ENCODE data around the gene PRSS53. TPM values are rescaled to one million over a fixed set of nuclear protein-coding genes. Genes with fewer than 3 reads are reported as not detected.

The PRSS53 gene
- total and polyA plus RNA-seq, 4 donors, result 2.0 to 9.8 (median 4.8) TPM

- DNase-seq (ENCODE audit: low read depth in 4 of 6, low spot score in 6 of 6), result no peak
- Histone ChIP-seq H3K4me3 (ENCODE audit: low read depth, low read length) (no peak overlapping the region), H3K27ac (ENCODE audit: low read depth, low read length) (no peak overlapping the region), H3K4me1 (ENCODE audit: control insufficient read depth, insufficient read depth, low read length) (peaks cover 27% of the 10 kb centered on the region), H3K27me3 (ENCODE audit: control insufficient read depth, insufficient read depth, low read length) (no peaks in the 10 kb centered on the region), H3K36me3 (ENCODE audit: control insufficient read depth, insufficient read depth, low read length) (peaks cover 100% of the 10 kb centered on the region), H3K9me3 (ENCODE audit: control insufficient read depth, insufficient read depth, low read length) (no peaks in the 10 kb centered on the region)
- 89% methylated on average over 14 of the region's 16 CpGs for WGBS (ENCODE audit: insufficient coverage)
Observed at GRCh38 chr16:31084584-31085302, 4.0 kb downstream of the PRSS53 start.

DNA sequence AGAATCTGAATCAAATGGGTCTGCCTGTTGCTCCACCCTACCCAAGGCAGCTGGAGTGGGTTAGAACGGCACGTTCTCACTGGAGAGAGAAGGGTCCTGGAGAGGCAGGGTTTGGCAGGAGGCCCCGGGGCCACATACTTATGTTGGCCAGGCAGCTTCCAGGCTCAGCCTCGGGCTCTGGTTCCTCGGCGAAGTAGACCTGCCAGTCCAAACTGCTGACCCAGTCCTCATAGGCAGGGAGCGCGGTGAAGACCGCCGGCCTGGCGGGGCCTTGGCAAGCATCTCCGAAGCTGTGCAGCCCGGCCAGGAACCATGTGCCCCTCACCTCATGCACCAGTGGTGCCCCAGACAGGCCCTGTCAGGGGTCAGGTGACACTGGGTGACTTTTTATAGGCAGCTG is 4.8 kb downstream of the PRSS53 start:
- H3K4me3 ChIP-seq (ENCODE audit: low read depth, low read length), result no peak overlapping the region
- DNase-seq (ENCODE audit: low read depth in 4 of 6, low spot score in 6 of 6), result no peak
- peaks cover 100% of the 10 kb centered on the region for H3K36me3 ChIP-seq (ENCODE audit: control insufficient read depth, insufficient read depth, low read length)
- peaks cover 27% of the 10 kb centered on the region for H3K4me1 ChIP-seq (ENCODE audit: control insufficient read depth, insufficient read depth, low read length)
- H3K27ac ChIP-seq (ENCODE audit: low read depth, low read length), result no peak overlapping the region
- 92% methylated on average over 11 of the region's 13 CpGs for WGBS (ENCODE audit: insufficient coverage)
- H3K9me3 ChIP-seq (ENCODE audit: control insufficient read depth, insufficient read depth, low read length), result no peaks in the 10 kb centered on the region
- H3K27me3 ChIP-seq (ENCODE audit: control insufficient read depth, insufficient read depth, low read length), result no peaks in the 10 kb centered on the region

DNA sequence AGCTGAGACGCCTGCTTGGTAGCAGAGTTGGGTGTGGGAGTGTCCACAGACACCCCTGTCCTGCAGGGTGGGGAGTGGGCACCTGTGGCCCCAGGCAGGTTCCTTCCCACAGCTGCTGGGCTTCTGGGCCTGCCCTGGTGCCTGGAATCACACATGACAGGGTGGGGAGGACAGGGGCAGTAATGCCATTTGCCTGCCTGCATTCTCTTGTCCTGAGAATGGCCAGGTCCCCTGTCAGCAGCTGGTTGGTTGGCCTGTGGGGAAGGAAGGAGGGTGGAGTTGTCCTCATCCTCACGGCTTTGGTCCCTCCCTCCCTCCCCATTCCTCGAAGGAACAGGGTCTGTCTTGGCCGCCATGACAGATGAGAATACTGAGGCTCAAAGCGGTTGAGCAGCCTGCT is 5.2 kb downstream of the PRSS53 start:
- no peak overlapping the region for H3K4me3 ChIP-seq (ENCODE audit: low read depth, low read length)
- 86% methylated on average over 4 of the region's 5 CpGs for WGBS (ENCODE audit: insufficient coverage)
- H3K27ac ChIP-seq (ENCODE audit: low read depth, low read length), result no peak overlapping the region
- no peaks in the 10 kb centered on the region for H3K27me3 ChIP-seq (ENCODE audit: control insufficient read depth, insufficient read depth, low read length)
- peaks cover 24% of the 10 kb centered on the region for H3K4me1 ChIP-seq (ENCODE audit: control insufficient read depth, insufficient read depth, low read length)
- no peaks in the 10 kb centered on the region for H3K9me3 ChIP-seq (ENCODE audit: control insufficient read depth, insufficient read depth, low read length)
- no peak for DNase-seq (ENCODE audit: low read depth in 4 of 6, low spot score in 6 of 6)
- H3K36me3 ChIP-seq (ENCODE audit: control insufficient read depth, insufficient read depth, low read length), result peaks cover 100% of the 10 kb centered on the region

- no CpG with 5 or more reads among the region's 9 CpGs for WGBS (ENCODE audit: insufficient coverage)
- Histone ChIP-seq H3K36me3 (ENCODE audit: control insufficient read depth, insufficient read depth, low read length) (peaks cover 100% of the 10 kb centered on the region), H3K4me1 (ENCODE audit: control insufficient read depth, insufficient read depth, low read length) (peaks cover 22% of the 10 kb centered on the region)
Observed at GRCh38 chr16:31083081-31083480, 5.7 kb downstream of the PRSS53 start.

GRCh38 chr16:31082368-31083045 is 6.2 kb downstream of the PRSS53 start:
- Histone ChIP-seq H3K27ac (ENCODE audit: low read depth, low read length) (no peak overlapping the region), H3K9me3 (ENCODE audit: control insufficient read depth, insufficient read depth, low read length) (no peaks in the 10 kb centered on the region), H3K27me3 (ENCODE audit: control insufficient read depth, insufficient read depth, low read length) (no peaks in the 10 kb centered on the region), H3K4me3 (ENCODE audit: low read depth, low read length) (no peak overlapping the region), H3K4me1 (ENCODE audit: control insufficient read depth, insufficient read depth, low read length) (peaks cover 22% of the 10 kb centered on the region), H3K36me3 (ENCODE audit: control insufficient read depth, insufficient read depth, low read length) (peaks cover 100% of the 10 kb centered on the region)
- DNase-seq (ENCODE audit: low read depth in 4 of 6, low spot score in 6 of 6), result no peak
- 74% methylated on average over 13 of the region's 14 CpGs for WGBS (ENCODE audit: insufficient coverage)

More at GRCh38 chr16:31083081-31083480, 5.7 kb downstream of the PRSS53 start:
- DNase-seq (ENCODE audit: low read depth in 4 of 6, low spot score in 6 of 6), result no peak
- no peak overlapping the region for H3K4me3 ChIP-seq (ENCODE audit: low read depth, low read length)
- no peak overlapping the region for H3K27ac ChIP-seq (ENCODE audit: low read depth, low read length)
- no peaks in the 10 kb centered on the region for H3K27me3 ChIP-seq (ENCODE audit: control insufficient read depth, insufficient read depth, low read length)
- H3K9me3 ChIP-seq (ENCODE audit: control insufficient read depth, insufficient read depth, low read length), result no peaks in the 10 kb centered on the region

DNA sequence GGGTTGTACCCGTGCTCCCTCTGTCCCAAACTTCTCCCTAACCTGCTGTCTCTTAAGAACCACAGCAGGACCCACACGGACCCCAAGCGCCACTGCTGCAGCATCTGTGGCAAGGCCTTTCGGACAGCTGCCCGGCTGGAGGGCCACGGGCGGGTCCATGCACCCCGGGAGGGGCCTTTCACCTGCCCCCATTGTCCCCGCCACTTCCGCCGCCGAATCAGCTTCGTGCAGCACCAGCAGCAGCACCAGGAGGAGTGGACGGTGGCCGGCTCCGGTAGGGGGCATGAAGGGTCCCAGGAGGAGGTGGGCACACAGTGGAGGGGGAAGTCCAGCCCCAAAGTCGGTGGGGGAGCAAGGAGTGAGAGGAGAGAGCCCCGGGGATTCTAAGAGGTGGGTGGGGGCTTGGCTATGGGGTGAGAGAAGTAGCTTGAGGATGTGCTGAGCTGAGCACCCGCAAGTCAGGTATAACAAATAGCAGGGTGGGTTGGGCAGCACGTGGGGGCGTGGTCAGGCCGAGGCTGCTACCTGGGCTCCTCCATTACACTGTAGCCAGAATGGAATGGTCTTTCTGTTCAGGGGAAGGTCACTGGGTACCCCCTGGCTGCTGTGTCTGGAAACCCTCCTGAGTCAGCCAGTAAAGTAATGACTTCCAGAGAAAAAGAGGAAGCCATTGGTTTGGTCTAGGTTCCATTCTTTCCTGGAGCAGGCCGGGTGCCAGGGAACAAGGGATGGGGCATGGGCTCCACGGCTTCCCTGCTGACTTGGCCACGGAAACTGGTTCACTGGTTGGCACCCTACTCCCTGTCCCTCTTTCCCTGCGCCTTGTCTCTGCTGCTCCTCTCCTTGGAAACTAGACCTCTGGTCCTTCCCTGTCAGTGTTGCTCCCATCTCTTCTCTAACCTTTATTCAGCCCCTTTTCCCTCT is 7.1 kb downstream of the PRSS53 start:
- H3K9me3 ChIP-seq (ENCODE audit: control insufficient read depth, insufficient read depth, low read length), result no peaks in the 10 kb centered on the region
- peaks cover 100% of the 10 kb centered on the region for H3K36me3 ChIP-seq (ENCODE audit: control insufficient read depth, insufficient read depth, low read length)
- peaks cover 22% of the 10 kb centered on the region for H3K4me1 ChIP-seq (ENCODE audit: control insufficient read depth, insufficient read depth, low read length)
- WGBS (ENCODE audit: insufficient coverage), result 81% methylated on average over 24 of the region's 26 CpGs
- no peaks in the 10 kb centered on the region for H3K27me3 ChIP-seq (ENCODE audit: control insufficient read depth, insufficient read depth, low read length)
- DNase-seq (ENCODE audit: low read depth in 4 of 6, low spot score in 6 of 6), result no peak
- H3K4me3 ChIP-seq (ENCODE audit: low read depth, low read length), result no peak overlapping the region
- no peak overlapping the region for H3K27ac ChIP-seq (ENCODE audit: low read depth, low read length)

DNA sequence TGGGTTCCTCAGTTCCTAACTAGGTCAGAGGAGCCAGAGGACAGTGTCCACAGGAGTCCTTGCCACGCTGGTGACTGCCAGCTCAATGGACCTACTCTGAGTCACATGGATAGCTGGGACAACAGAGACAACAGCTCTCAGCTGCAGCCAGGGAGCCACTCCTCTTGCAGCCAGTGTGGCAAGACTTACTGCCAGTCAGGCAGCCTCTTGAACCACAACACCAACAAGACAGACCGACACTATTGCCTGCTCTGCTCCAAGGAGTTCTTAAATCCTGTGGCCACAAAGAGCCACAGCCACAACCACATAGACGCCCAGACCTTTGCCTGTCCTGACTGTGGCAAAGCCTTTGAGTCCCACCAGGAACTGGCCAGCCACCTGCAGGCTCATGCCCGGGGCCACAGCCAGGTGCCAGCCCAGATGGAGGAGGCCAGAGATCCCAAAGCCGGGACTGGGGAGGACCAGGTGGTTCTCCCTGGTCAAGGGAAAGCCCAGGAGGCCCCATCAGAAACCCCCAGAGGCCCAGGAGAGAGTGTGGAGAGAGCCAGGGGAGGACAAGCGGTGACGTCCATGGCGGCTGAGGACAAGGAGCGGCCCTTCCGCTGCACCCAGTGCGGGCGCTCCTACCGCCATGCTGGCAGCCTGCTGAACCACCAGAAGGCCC is 7.9 kb downstream of the PRSS53 start:
- Histone ChIP-seq H3K27ac (ENCODE audit: low read depth, low read length) (no peak overlapping the region), H3K27me3 (ENCODE audit: control insufficient read depth, insufficient read depth, low read length) (no peaks in the 10 kb centered on the region), H3K36me3 (ENCODE audit: control insufficient read depth, insufficient read depth, low read length) (peaks cover 100% of the 10 kb centered on the region), H3K4me1 (ENCODE audit: control insufficient read depth, insufficient read depth, low read length) (peaks cover 18% of the 10 kb centered on the region), H3K4me3 (ENCODE audit: low read depth, low read length) (no peak overlapping the region), H3K9me3 (ENCODE audit: control insufficient read depth, insufficient read depth, low read length) (no peaks in the 10 kb centered on the region)
- 95% methylated on average over 13 of the region's 13 CpGs for WGBS (ENCODE audit: insufficient coverage)
- DNase-seq (ENCODE audit: low read depth in 4 of 6, low spot score in 6 of 6), result no peak

GRCh38 chr16:31080035-31080629 is 8.6 kb downstream of the PRSS53 start:
- no peaks in the 10 kb centered on the region for H3K27me3 ChIP-seq (ENCODE audit: control insufficient read depth, insufficient read depth, low read length)
- no peak overlapping the region for H3K27ac ChIP-seq (ENCODE audit: low read depth, low read length)
- DNase-seq (ENCODE audit: low read depth in 4 of 6, low spot score in 6 of 6), result no peak
- H3K9me3 ChIP-seq (ENCODE audit: control insufficient read depth, insufficient read depth, low read length), result no peaks in the 10 kb centered on the region
- 97% methylated on average over 40 of the region's 40 CpGs for WGBS (ENCODE audit: insufficient coverage)
- peaks cover 22% of the 10 kb centered on the region for H3K4me1 ChIP-seq (ENCODE audit: control insufficient read depth, insufficient read depth, low read length)
- no peak overlapping the region for H3K4me3 ChIP-seq (ENCODE audit: low read depth, low read length)
- H3K36me3 ChIP-seq (ENCODE audit: control insufficient read depth, insufficient read depth, low read length), result peaks cover 92% of the 10 kb centered on the region
